Measurements from ENCODE around the gene JAZF1.

DNA sequence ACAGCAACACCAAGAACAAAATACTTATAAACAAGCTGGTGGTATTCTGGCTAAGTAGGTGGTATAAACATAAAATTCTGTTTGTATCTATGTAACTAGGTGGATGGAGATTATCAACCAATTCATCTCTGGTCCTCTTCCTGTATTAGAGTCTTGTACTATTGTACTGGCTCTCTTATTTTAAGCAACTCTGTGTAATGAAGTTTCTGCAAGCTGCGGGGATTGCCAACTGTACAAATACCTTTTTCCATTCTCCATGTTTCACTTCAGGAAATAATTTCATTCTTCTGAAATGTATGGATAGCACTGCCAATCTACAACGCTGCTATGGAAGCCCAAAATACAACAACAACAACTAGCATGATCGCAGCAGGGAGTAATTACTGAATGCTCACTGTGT is 44.8 kb downstream of the JAZF1 start:
- TF ChIP-seq, protein P1, sequence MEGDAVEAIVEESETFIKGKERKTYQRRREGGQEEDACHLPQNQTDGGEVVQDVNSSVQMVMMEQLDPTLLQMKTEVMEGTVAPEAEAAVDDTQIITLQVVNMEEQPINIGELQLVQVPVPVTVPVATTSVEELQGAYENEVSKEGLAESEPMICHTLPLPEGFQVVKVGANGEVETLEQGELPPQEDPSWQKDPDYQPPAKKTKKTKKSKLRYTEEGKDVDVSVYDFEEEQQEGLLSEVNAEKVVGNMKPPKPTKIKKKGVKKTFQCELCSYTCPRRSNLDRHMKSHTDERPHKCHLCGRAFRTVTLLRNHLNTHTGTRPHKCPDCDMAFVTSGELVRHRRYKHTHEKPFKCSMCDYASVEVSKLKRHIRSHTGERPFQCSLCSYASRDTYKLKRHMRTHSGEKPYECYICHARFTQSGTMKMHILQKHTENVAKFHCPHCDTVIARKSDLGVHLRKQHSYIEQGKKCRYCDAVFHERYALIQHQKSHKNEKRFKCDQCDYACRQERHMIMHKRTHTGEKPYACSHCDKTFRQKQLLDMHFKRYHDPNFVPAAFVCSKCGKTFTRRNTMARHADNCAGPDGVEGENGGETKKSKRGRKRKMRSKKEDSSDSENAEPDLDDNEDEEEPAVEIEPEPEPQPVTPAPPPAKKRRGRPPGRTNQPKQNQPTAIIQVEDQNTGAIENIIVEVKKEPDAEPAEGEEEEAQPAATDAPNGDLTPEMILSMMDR (IDR thresholded peaks at IDR 0.05) = no peak
- no peak for TF ChIP-seq POLR2A (IDR thresholded peaks at IDR 0.05)
